ENCODE data around the gene LPIN3. TPM values are rescaled to one million over a fixed set of nuclear protein-coding genes. Genes with fewer than 3 reads are reported as not detected.
A peak's percentile ranks its signal among the peaks of the same experiment; 100 is the strongest.

LPIN3 gene
- total RNA-seq, 1 experiment from 2014 or later = 18.5 TPM

DNA sequence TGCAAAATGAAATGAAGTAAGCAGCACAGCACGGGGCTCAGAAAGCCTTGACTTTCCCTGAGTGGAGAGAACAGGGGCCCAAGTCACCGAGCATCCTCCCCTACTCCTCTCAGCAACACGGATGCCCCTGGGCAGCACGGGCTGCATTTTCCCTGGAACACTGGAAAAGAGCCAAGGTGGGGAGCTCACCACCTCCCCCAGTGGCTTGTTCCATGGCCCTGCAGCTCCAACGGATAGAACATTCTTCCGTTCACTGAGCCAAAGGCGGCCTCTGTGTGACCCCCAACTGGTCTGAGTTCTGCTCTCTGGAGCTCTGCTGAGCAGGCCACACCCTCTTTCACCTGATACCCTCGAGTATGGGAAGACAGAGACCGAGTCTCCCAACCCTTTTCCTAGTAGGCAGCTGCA lies 46.8 kb downstream of the LPIN3 start:
- Histone ChIP-seq H3K27ac (ENCODE audit: low read depth, low read length) (no peak overlapping the region), H3K27me3 (ENCODE audit: insufficient read depth, low read length) (no peaks in the 10 kb centered on the region), H3K9ac (ENCODE audit: low read length) (no peak overlapping the region), H3K79me2 (ENCODE audit: insufficient read depth, low read length) (no peaks in the 10 kb centered on the region), H3K9me2 (ENCODE audit: insufficient read depth) (no peaks in the 10 kb centered on the region), H2AFZ (ENCODE audit: low read depth, low read length, poor library complexity, severe bottlenecking) (no peak overlapping the region), H3K4me2 (ENCODE audit: low read length) (no peak overlapping the region), H3K4me3 (replicated peaks in 1 of 2; ENCODE audit: low read depth in 1 of 2, low read length in 2 of 2) (no peak overlapping the region), H3K36me3 (ENCODE audit: control insufficient read depth in 1 of 2, insufficient read depth in 2 of 2, low read length in 2 of 2) (no peaks in the 10 kb centered on the region), H3K9me3 (ENCODE audit: control insufficient read depth in 1 of 2, insufficient read depth in 1 of 2, low read depth in 1 of 2, low read length in 2 of 2) (no peaks in the 10 kb centered on the region), H4K20me1 (ENCODE audit: insufficient read depth) (no peaks in the 10 kb centered on the region), H3K4me1 (ENCODE audit: control insufficient read depth in 1 of 2, insufficient read depth in 2 of 2, low read length in 2 of 2) (no peaks in the 10 kb centered on the region; a peak in 1 of 4 replicates)
- POLR2A ChIA-PET = no interaction called here
- intact Hi-C loops (cut with micrococcal nuclease) = no loop called here
- ATAC-seq (0 out of 2 replicates have a peak, but pooled peaks have one; percentile 49), DNase-seq (ENCODE audit: low read depth, low spot score) (no peak)
- BruUV-seq (replicated peaks) = no TSS peak
- RAD21 ChIA-PET (ENCODE audit: low non-redundant PET in 1 of 2, low total read pairs in 2 of 2, uncharacterized antibody in 2 of 2, unreplicated experiment in 2 of 2) = no interaction called here
- CTCF ChIA-PET = no interaction called here
- no peak for TF ChIP-seq ELF1 (IDR thresholded peaks at IDR 0.05; ENCODE audit: borderline replicate concordance, low read depth)
- TF ChIP-seq, protein P1, sequence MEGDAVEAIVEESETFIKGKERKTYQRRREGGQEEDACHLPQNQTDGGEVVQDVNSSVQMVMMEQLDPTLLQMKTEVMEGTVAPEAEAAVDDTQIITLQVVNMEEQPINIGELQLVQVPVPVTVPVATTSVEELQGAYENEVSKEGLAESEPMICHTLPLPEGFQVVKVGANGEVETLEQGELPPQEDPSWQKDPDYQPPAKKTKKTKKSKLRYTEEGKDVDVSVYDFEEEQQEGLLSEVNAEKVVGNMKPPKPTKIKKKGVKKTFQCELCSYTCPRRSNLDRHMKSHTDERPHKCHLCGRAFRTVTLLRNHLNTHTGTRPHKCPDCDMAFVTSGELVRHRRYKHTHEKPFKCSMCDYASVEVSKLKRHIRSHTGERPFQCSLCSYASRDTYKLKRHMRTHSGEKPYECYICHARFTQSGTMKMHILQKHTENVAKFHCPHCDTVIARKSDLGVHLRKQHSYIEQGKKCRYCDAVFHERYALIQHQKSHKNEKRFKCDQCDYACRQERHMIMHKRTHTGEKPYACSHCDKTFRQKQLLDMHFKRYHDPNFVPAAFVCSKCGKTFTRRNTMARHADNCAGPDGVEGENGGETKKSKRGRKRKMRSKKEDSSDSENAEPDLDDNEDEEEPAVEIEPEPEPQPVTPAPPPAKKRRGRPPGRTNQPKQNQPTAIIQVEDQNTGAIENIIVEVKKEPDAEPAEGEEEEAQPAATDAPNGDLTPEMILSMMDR (IDR thresholded peaks at IDR 0.05 in 2 of 3, conservative IDR thresholded peaks at IDR 0.05 in 1 of 3; ENCODE audit: borderline replicate concordance in 1 of 3, insufficient read depth in 1 of 3, low read depth in 2 of 3, low read length in 2 of 3) = 0 out of 6 replicates have a peak, but pooled peaks of 1 of the 3 experiments have one; percentile 8

DNA sequence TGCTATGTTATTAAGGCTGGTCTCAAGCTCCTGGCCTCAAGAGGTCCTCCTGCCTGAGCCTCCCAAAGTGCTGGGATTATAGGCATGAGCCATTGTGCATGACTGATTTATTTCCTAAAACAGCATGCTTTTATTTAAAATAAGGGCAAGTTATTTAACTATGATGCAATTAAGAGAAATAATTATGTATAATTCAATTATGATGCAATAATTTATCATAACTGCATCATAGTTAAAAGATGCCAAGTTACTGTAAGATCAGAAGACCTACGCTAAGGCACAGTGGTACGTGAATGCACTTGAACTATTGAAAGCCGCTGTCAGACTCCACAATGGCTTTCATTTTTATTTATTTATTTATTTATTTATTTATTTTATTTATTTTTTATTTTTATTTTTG lies 50.3 kb downstream of the LPIN3 start:
- intact Hi-C loops (cut with micrococcal nuclease) = no loop called here
- DNase-seq (ENCODE audit: low read depth, low spot score) (no peak), ATAC-seq (no peak)
- no peaks in the 10 kb centered on the region for H3K36me3 ChIP-seq (ENCODE audit: control insufficient read depth in 1 of 2, insufficient read depth in 2 of 2, low read length in 2 of 2)
- no peaks in the 10 kb centered on the region for H3K9me3 ChIP-seq (ENCODE audit: control insufficient read depth in 1 of 2, insufficient read depth in 1 of 2, low read depth in 1 of 2, low read length in 2 of 2)
- H3K9me2 ChIP-seq (ENCODE audit: insufficient read depth) = no peaks in the 10 kb centered on the region
- no peaks in the 10 kb centered on the region; a peak in 1 of 4 replicates for H3K4me1 ChIP-seq (ENCODE audit: control insufficient read depth in 1 of 2, insufficient read depth in 2 of 2, low read length in 2 of 2)
- ChIA-PET RAD21 (ENCODE audit: low non-redundant PET in 1 of 2, low total read pairs in 2 of 2, uncharacterized antibody in 2 of 2, unreplicated experiment in 2 of 2) (no interaction called here), POLR2A (no interaction called here), CTCF (no interaction called here)
- no peak overlapping the region for H3K27ac ChIP-seq (ENCODE audit: low read depth, low read length)
- H3K4me2 ChIP-seq (ENCODE audit: low read length) = no peak overlapping the region
- no peak overlapping the region for H2AFZ ChIP-seq (ENCODE audit: low read depth, low read length, poor library complexity, severe bottlenecking)
- no peak overlapping the region for H3K9ac ChIP-seq (ENCODE audit: low read length)
- no TSS peak for BruUV-seq (replicated peaks)
- no peaks in the 10 kb centered on the region for H3K79me2 ChIP-seq (ENCODE audit: insufficient read depth, low read length)
- H3K27me3 ChIP-seq (ENCODE audit: insufficient read depth, low read length) = no peaks in the 10 kb centered on the region
- no peaks in the 10 kb centered on the region for H4K20me1 ChIP-seq (ENCODE audit: insufficient read depth)
- H3K4me3 ChIP-seq (replicated peaks in 1 of 2; ENCODE audit: low read depth in 1 of 2, low read length in 2 of 2) = no peak overlapping the region
- TF ChIP-seq EGR1 (IDR thresholded peaks at IDR 0.05; ENCODE audit: low read depth) (no peak), SRF (IDR thresholded peaks at IDR 0.05; ENCODE audit: low read depth) (no peak)
- TF ChIP-seq, protein P2, sequence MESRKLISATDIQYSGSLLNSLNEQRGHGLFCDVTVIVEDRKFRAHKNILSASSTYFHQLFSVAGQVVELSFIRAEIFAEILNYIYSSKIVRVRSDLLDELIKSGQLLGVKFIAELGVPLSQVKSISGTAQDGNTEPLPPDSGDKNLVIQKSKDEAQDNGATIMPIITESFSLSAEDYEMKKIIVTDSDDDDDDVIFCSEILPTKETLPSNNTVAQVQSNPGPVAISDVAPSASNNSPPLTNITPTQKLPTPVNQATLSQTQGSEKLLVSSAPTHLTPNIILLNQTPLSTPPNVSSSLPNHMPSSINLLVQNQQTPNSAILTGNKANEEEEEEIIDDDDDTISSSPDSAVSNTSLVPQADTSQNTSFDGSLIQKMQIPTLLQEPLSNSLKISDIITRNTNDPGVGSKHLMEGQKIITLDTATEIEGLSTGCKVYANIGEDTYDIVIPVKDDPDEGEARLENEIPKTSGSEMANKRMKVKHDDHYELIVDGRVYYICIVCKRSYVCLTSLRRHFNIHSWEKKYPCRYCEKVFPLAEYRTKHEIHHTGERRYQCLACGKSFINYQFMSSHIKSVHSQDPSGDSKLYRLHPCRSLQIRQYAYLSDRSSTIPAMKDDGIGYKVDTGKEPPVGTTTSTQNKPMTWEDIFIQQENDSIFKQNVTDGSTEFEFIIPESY (IDR thresholded peaks at IDR 0.05; ENCODE audit: extremely low read depth, insufficient replicate concordance, low read length) = no peak
